Mesendoderm (in vitro differentiated cells): ENCODE results near the gene ECT2.
"Not testable (repeated sequence)": the region's sequence is repeated elsewhere in the genome, so short reads cannot be mapped to it uniquely, and the experiment has no call there.

Experiments used
- DNase-seq: peaks from one replicate; pipeline ENCODE4 v3.0.0; 2013
- H2AK5ac ChIP-seq: 2 replicates; pipeline ENCODE4 v1.6.1; 2013; ENCODE audit warnings: low read length, inconsistent platforms
- H2BK120ac ChIP-seq: 2 replicates; pipeline ENCODE4 v1.6.1; 2013; ENCODE audit warnings: low read depth, mild to moderate bottlenecking, low read length, moderate library complexity, mixed read lengths
- H2BK15ac ChIP-seq: replicated peaks from 2 replicates; pipeline ENCODE4 v1.6.1; 2013; ENCODE audit warnings: low read depth, mild to moderate bottlenecking, moderate library complexity
- H2BK5ac ChIP-seq: 2 replicates; pipeline ENCODE4 v1.6.1; 2013; ENCODE audit warnings: low read length, inconsistent platforms
- H3K18ac ChIP-seq: 2 replicates; pipeline ENCODE4 v1.6.1; 2013; ENCODE audit warnings: mild to moderate bottlenecking, low read length, mixed read lengths
- H3K23ac ChIP-seq: one replicate; pipeline ENCODE4 v1.6.1; 2013; ENCODE audit warnings: low read length
- H3K27ac ChIP-seq: 2 replicates; pipeline ENCODE4 v1.5.1; 2013; ENCODE audit warnings: low read depth, mild to moderate bottlenecking, inconsistent platforms, low read length, moderate library complexity
- H3K27me3 ChIP-seq: 2 replicates; pipeline ENCODE4 v1.6.1; 2013; ENCODE audit warnings: low read length, control low read depth, mild to moderate bottlenecking, inconsistent platforms; ENCODE audit not compliant: insufficient read depth, poor library complexity
- H3K36me3 ChIP-seq: 2 replicates; pipeline ENCODE4 v1.6.1; 2013; ENCODE audit warnings: low read length, inconsistent platforms; ENCODE audit not compliant: control insufficient read depth, insufficient read depth
- H3K4ac ChIP-seq: one replicate; pipeline ENCODE4 v1.6.1; 2013; ENCODE audit warnings: low read depth, mild to moderate bottlenecking, low read length, moderate library complexity
- H3K4me1 ChIP-seq: 2 replicates; pipeline ENCODE4 v1.6.1; 2013; ENCODE audit warnings: low read depth, low read length, inconsistent platforms; ENCODE audit not compliant: control insufficient read depth
- H3K4me2 ChIP-seq: 2 replicates; pipeline ENCODE4 v1.6.1; 2013; ENCODE audit warnings: low read length
- H3K4me3 ChIP-seq: 2 replicates; pipeline ENCODE4 v1.5.1; 2013; ENCODE audit warnings: mild to moderate bottlenecking, low read length
- H3K56ac ChIP-seq: one replicate; pipeline ENCODE4 v1.6.1; 2013; ENCODE audit warnings: low read length
- H3K79me1 ChIP-seq: 2 replicates; pipeline ENCODE4 v1.6.1; 2013; ENCODE audit warnings: low read length, inconsistent platforms
- H3K79me2 ChIP-seq: 2 replicates; pipeline ENCODE4 v1.6.1; 2013; ENCODE audit warnings: mild to moderate bottlenecking, low read length; ENCODE audit not compliant: control insufficient read depth, insufficient read depth
- H3K9ac ChIP-seq: 2 replicates; pipeline ENCODE4 v1.6.1; 2013; ENCODE audit warnings: low read length, inconsistent platforms
- H4K5ac ChIP-seq: one replicate; pipeline ENCODE4 v1.6.1; 2013; ENCODE audit warnings: low read length
- H4K8ac ChIP-seq: one replicate; pipeline ENCODE4 v1.6.1; 2013; ENCODE audit warnings: low read depth, mild to moderate bottlenecking, control low read depth, low read length, moderate library complexity
- WGBS: extraction: QIAGEN DNeasy Blood & Tissue Kit; methylation state at CpG from one replicate; pipeline ENCODE4 v1.1.7; 2013; ENCODE audit warnings: low lambda C conversion rate, missing lambda C conversion rate; ENCODE audit not compliant: insufficient coverage; ENCODE audit errors: extremely low coverage; 5-methylcytosine and 5-hydroxymethylcytosine counted together

The ECT2 gene

GRCh38 chr3:172827231-172827630 lies 76.7 kb downstream of the ECT2 start:
- H3K27me3 ChIP-seq, H2BK120ac ChIP-seq, H3K4me3 ChIP-seq, H3K18ac ChIP-seq, H2BK5ac ChIP-seq, H3K23ac ChIP-seq, H4K8ac ChIP-seq, H3K4me1 ChIP-seq, H3K9ac ChIP-seq, H2AK5ac ChIP-seq, H3K79me2 ChIP-seq, H3K36me3 ChIP-seq, H3K4me2 ChIP-seq, H3K27ac ChIP-seq, H2BK15ac ChIP-seq, DNase-seq, H4K5ac ChIP-seq, H3K79me1 ChIP-seq, H3K4ac ChIP-seq, H3K56ac ChIP-seq: not testable (repeated sequence)
- no CpG with 5 or more reads among the region's 2 CpGs for WGBS

GRCh38 chr3:172832983-172833382 lies 82.5 kb downstream of the ECT2 start:
- DNase-seq, result no peak
- no peak overlapping the region for H2AK5ac ChIP-seq
- no peaks in the 10 kb centered on the region for H3K79me1 ChIP-seq
- H3K4me2 ChIP-seq, result no peak overlapping the region
- H3K27me3 ChIP-seq, result no peaks in the 10 kb centered on the region
- H3K56ac ChIP-seq, result no peak overlapping the region
- H3K18ac ChIP-seq, result no peak overlapping the region
- no peak overlapping the region for H2BK15ac ChIP-seq
- no peaks in the 10 kb centered on the region for H3K36me3 ChIP-seq
- no peak overlapping the region for H2BK5ac ChIP-seq
- no peak overlapping the region for H3K4ac ChIP-seq
- no peaks in the 10 kb centered on the region for H3K79me2 ChIP-seq
- no peak overlapping the region for H3K9ac ChIP-seq
- no peak overlapping the region for H3K4me3 ChIP-seq
- no peaks in the 10 kb centered on the region for H3K4me1 ChIP-seq
- 100% methylated on average over 1 of the region's 2 CpGs for WGBS
- H4K5ac ChIP-seq, result no peak overlapping the region
- no peak overlapping the region for H3K27ac ChIP-seq
- H4K8ac ChIP-seq, result no peak overlapping the region
- H2BK120ac ChIP-seq, result no peak overlapping the region
- no peak overlapping the region for H3K23ac ChIP-seq

GRCh38 chr3:172836390-172836997 lies 86.0 kb downstream of the ECT2 start:
- WGBS, result no CpG with 5 or more reads among the region's 6 CpGs
- H3K79me1 ChIP-seq, result no peaks in the 10 kb centered on the region
- H3K27ac ChIP-seq, result no peak overlapping the region

GRCh38 chr3:172839679-172840078 lies 89.2 kb downstream of the ECT2 start:
- Histone ChIP-seq H2BK15ac (no peak overlapping the region), H3K4me1 (no peaks in the 10 kb centered on the region), H3K9ac (no peak overlapping the region), H3K56ac (no peak overlapping the region), H3K27me3 (no peaks in the 10 kb centered on the region), H3K79me2 (no peaks in the 10 kb centered on the region), H3K79me1 (no peaks in the 10 kb centered on the region), H2AK5ac (no peak overlapping the region), H3K18ac (no peak overlapping the region), H2BK5ac (no peak overlapping the region), H2BK120ac (no peak overlapping the region), H3K27ac (no peak overlapping the region), H3K4me2 (no peak overlapping the region), H3K23ac (no peak overlapping the region), H3K4me3 (no peak overlapping the region), H3K36me3 (no peaks in the 10 kb centered on the region), H4K5ac (no peak overlapping the region), H4K8ac (no peak overlapping the region), H3K4ac (no peak overlapping the region)
- DNase-seq, result no peak
- no CpG with 5 or more reads among the region's 4 CpGs for WGBS

More at GRCh38 chr3:172836390-172836997, 86.0 kb downstream of the ECT2 start:
- no peaks in the 10 kb centered on the region for H3K36me3 ChIP-seq
- no peak overlapping the region for H2AK5ac ChIP-seq
- H3K18ac ChIP-seq, result no peak overlapping the region
- no peaks in the 10 kb centered on the region for H3K27me3 ChIP-seq
- no peaks in the 10 kb centered on the region for H3K4me1 ChIP-seq
- no peak overlapping the region for H3K23ac ChIP-seq
- no peak overlapping the region for H3K4ac ChIP-seq
- peak; percentile 62 for DNase-seq
- H3K56ac ChIP-seq, result no peak overlapping the region
- no peak overlapping the region for H3K4me2 ChIP-seq
- no peaks in the 10 kb centered on the region for H3K79me2 ChIP-seq
- H3K9ac ChIP-seq, result no peak overlapping the region
- no peak overlapping the region for H4K5ac ChIP-seq
- H2BK15ac ChIP-seq, result no peak overlapping the region
- no peak overlapping the region for H4K8ac ChIP-seq
- no peak overlapping the region for H2BK5ac ChIP-seq
- H3K4me3 ChIP-seq, result no peak overlapping the region
- no peak overlapping the region for H2BK120ac ChIP-seq

GRCh38 chr3:172840463-172840862 lies 89.9 kb downstream of the ECT2 start:
- Histone ChIP-seq H4K5ac (no peak overlapping the region), H3K4me1 (no peaks in the 10 kb centered on the region), H3K27ac (no peak overlapping the region), H2BK5ac (no peak overlapping the region), H3K56ac (no peak overlapping the region), H3K18ac (no peak overlapping the region), H2BK15ac (no peak overlapping the region), H3K23ac (no peak overlapping the region), H3K79me1 (no peaks in the 10 kb centered on the region), H2AK5ac (no peak overlapping the region), H4K8ac (no peak overlapping the region), H3K4ac (no peak overlapping the region), H3K36me3 (no peaks in the 10 kb centered on the region), H3K4me3 (no peak overlapping the region), H3K27me3 (no peaks in the 10 kb centered on the region), H3K4me2 (no peak overlapping the region), H2BK120ac (no peak overlapping the region), H3K79me2 (no peaks in the 10 kb centered on the region), H3K9ac (no peak overlapping the region)
- WGBS, result no CpG with 5 or more reads among the region's 4 CpGs
- DNase-seq, result no peak

GRCh38 chr3:172840913-172841312 lies 90.4 kb downstream of the ECT2 start:
- Histone ChIP-seq H2AK5ac (no peak overlapping the region), H3K9ac (no peak overlapping the region), H3K4ac (no peak overlapping the region), H4K5ac (no peak overlapping the region), H3K18ac (no peak overlapping the region), H4K8ac (no peak overlapping the region), H3K4me3 (no peak overlapping the region), H3K79me1 (no peaks in the 10 kb centered on the region), H2BK15ac (no peak overlapping the region), H3K27ac (no peak overlapping the region), H3K27me3 (no peaks in the 10 kb centered on the region), H3K4me2 (no peak overlapping the region), H2BK120ac (no peak overlapping the region), H3K4me1 (no peaks in the 10 kb centered on the region), H3K79me2 (no peaks in the 10 kb centered on the region), H3K36me3 (no peaks in the 10 kb centered on the region), H2BK5ac (no peak overlapping the region), H3K56ac (no peak overlapping the region), H3K23ac (no peak overlapping the region)
- DNase-seq, result no peak
- WGBS, result no CpG with 5 or more reads among the region's 4 CpGs
